ENCODE measurements around the gene DPP6. TPM values are rescaled to one million over a fixed set of nuclear protein-coding genes. Genes with fewer than 3 reads are reported as not detected.

Gene DPP6
- polyA plus RNA-seq, 1 donor (not counting 4 experiments of a cell fraction or from before 2014, with no cell fraction given) = not detected

DNA sequence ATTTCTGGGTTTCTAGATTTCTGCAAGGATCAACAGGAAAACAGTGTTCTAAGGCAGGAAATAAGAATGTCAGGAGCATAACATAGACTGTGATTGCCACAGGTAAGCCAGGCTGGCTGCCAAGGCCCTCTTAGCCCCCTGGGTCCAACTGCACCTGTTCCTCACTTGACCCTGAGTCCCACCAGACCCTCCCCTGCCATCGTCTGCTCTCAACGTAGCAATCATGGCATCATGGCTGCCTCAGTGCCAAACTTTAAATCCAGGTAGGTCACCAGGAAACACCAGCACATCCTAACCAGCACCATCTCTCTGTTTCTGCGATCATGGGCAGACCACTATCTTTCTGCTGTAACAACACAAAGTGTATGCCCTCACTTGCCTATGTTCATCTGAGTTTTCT, 683.6 kb downstream of the DPP6 start:
- H3K9me3 ChIP-seq (ENCODE audit: control insufficient read depth, low read depth, low read length) = peaks cover 8% of the 10 kb centered on the region
- no peaks in the 10 kb centered on the region for H3K4me1 ChIP-seq (ENCODE audit: control insufficient read depth, extremely low read depth, insufficient read depth, low read length)
- no peak for FAIRE-seq
- no peak overlapping the region for H3K4me2 ChIP-seq (ENCODE audit: control insufficient read depth, extremely low read depth, insufficient read depth, low read depth, low read length)
- H3K27me3 ChIP-seq (ENCODE audit: control insufficient read depth, extremely low read depth, insufficient read depth, low read length) = no peaks in the 10 kb centered on the region
- no peak overlapping the region for H3K9ac ChIP-seq (ENCODE audit: control insufficient read depth, extremely low read depth, insufficient read depth, low read length)
- TF ChIP-seq EZH2 (IDR thresholded peaks at IDR 0.05; ENCODE audit: low read length) = no peak
- TF ChIP-seq, protein P1, sequence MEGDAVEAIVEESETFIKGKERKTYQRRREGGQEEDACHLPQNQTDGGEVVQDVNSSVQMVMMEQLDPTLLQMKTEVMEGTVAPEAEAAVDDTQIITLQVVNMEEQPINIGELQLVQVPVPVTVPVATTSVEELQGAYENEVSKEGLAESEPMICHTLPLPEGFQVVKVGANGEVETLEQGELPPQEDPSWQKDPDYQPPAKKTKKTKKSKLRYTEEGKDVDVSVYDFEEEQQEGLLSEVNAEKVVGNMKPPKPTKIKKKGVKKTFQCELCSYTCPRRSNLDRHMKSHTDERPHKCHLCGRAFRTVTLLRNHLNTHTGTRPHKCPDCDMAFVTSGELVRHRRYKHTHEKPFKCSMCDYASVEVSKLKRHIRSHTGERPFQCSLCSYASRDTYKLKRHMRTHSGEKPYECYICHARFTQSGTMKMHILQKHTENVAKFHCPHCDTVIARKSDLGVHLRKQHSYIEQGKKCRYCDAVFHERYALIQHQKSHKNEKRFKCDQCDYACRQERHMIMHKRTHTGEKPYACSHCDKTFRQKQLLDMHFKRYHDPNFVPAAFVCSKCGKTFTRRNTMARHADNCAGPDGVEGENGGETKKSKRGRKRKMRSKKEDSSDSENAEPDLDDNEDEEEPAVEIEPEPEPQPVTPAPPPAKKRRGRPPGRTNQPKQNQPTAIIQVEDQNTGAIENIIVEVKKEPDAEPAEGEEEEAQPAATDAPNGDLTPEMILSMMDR (optimal IDR thresholded peaks at IDR 0.05 in 1 of 3, IDR thresholded peaks at IDR 0.05 in 1 of 3, conservative IDR thresholded peaks at IDR 0.05 in 1 of 3; ENCODE audit: extremely low read depth in 1 of 3, insufficient read depth in 2 of 3, low read length in 3 of 3) = no peak
- H3K79me2 ChIP-seq (ENCODE audit: control insufficient read depth, insufficient read depth, low read length) = no peaks in the 10 kb centered on the region
- no peak overlapping the region for H2AFZ ChIP-seq (ENCODE audit: control insufficient read depth, low read length)
- no peaks in the 10 kb centered on the region for H4K20me1 ChIP-seq (ENCODE audit: control insufficient read depth, extremely low read depth, insufficient read depth, low read length)
- no peaks in the 10 kb centered on the region for H3K9me1 ChIP-seq (ENCODE audit: control insufficient read depth, extremely low read depth, insufficient read depth, low read length)
- no peak for DNase-seq (ENCODE audit: low read depth, low spot score)
- dilution Hi-C loops (cut with MboI; ENCODE audit: extremely low pct_ligation_motif_present, low sequenced_read_pairs) = no loop called here
- no peak overlapping the region for H3K4me3 ChIP-seq (ENCODE audit: control insufficient read depth in 2 of 3, extremely low read depth in 1 of 3, insufficient read depth in 2 of 3, low read depth in 1 of 3, low read length in 3 of 3)
- no peaks in the 10 kb centered on the region for H3K36me3 ChIP-seq (ENCODE audit: control insufficient read depth in 2 of 2, extremely low read depth in 1 of 2, insufficient read depth in 2 of 2, low read length in 2 of 2)
- H3K27ac ChIP-seq (ENCODE audit: control insufficient read depth, insufficient read depth, low read length) = no peak overlapping the region

DNA sequence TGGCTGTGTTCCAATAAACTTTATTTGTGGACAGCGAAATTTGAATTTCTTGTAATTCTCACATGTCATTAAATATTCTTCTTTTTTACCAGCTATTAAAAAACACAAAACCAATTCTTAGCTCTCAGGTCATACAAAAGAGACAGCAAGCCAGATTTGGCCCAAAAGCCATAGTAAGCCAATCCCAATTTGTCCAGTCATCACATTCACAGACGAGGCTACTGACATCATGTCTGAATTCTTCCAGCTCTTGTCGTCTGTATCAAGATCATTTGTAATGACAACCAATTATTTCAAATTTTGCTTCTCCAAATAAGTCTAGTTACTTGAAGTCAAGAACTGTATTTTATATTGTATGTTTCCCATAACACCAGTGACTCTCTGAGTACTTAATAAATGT, 684.2 kb downstream of the DPP6 start:
- no peak overlapping the region for H3K9ac ChIP-seq (ENCODE audit: control insufficient read depth, extremely low read depth, insufficient read depth, low read length)
- no peaks in the 10 kb centered on the region for H3K9me1 ChIP-seq (ENCODE audit: control insufficient read depth, extremely low read depth, insufficient read depth, low read length)
- TF ChIP-seq, protein P1 (optimal IDR thresholded peaks at IDR 0.05 in 1 of 3, IDR thresholded peaks at IDR 0.05 in 1 of 3, conservative IDR thresholded peaks at IDR 0.05 in 1 of 3; ENCODE audit: extremely low read depth in 1 of 3, insufficient read depth in 2 of 3, low read length in 3 of 3) = no peak
- no peak for TF ChIP-seq EZH2 (IDR thresholded peaks at IDR 0.05; ENCODE audit: low read length)
- no peak for DNase-seq (ENCODE audit: low read depth, low spot score)
- H3K4me1 ChIP-seq (ENCODE audit: control insufficient read depth, extremely low read depth, insufficient read depth, low read length) = no peaks in the 10 kb centered on the region
- no peaks in the 10 kb centered on the region for H3K36me3 ChIP-seq (ENCODE audit: control insufficient read depth in 2 of 2, extremely low read depth in 1 of 2, insufficient read depth in 2 of 2, low read length in 2 of 2)
- peaks cover 8% of the 10 kb centered on the region for H3K9me3 ChIP-seq (ENCODE audit: control insufficient read depth, low read depth, low read length)
- no peaks in the 10 kb centered on the region for H3K27me3 ChIP-seq (ENCODE audit: control insufficient read depth, extremely low read depth, insufficient read depth, low read length)
- no peak overlapping the region for H3K27ac ChIP-seq (ENCODE audit: control insufficient read depth, insufficient read depth, low read length)
- no peak for FAIRE-seq
- H3K4me2 ChIP-seq (ENCODE audit: control insufficient read depth, extremely low read depth, insufficient read depth, low read depth, low read length) = no peak overlapping the region
- no peak overlapping the region for H3K4me3 ChIP-seq (ENCODE audit: control insufficient read depth in 2 of 3, extremely low read depth in 1 of 3, insufficient read depth in 2 of 3, low read depth in 1 of 3, low read length in 3 of 3)
- dilution Hi-C loops (cut with MboI; ENCODE audit: extremely low pct_ligation_motif_present, low sequenced_read_pairs) = no loop called here
- H4K20me1 ChIP-seq (ENCODE audit: control insufficient read depth, extremely low read depth, insufficient read depth, low read length) = no peaks in the 10 kb centered on the region
- H3K79me2 ChIP-seq (ENCODE audit: control insufficient read depth, insufficient read depth, low read length) = no peaks in the 10 kb centered on the region
- H2AFZ ChIP-seq (ENCODE audit: control insufficient read depth, low read length) = no peak overlapping the region

All from keratinocyte (primary cell).